Ovary (tissue), 9 donors: Measurements from ENCODE around the gene AMER2. TPM values are rescaled to one million over a fixed set of nuclear protein-coding genes. Genes with fewer than 3 reads are reported as not detected.
"Not testable (repeated sequence)": the region's sequence is repeated elsewhere in the genome, so short reads cannot be mapped to it uniquely, and the experiment has no call there.

Experiments
- DNase-seq, 5 donors: peaks; one replicate each; pipeline ENCODE4 v3.0.0-alpha.2; 2019 to 2020
- H3K27ac ChIP-seq, 2 donors: fragments of 200-600 bp; one replicate each; pipeline versions ENCODE4 v1.5.1 to v1.8.0; 2019 to 2022
- H3K27me3 ChIP-seq: fragments of 200-600 bp; one replicate; pipeline ENCODE4 v1.8.0; 2022
- H3K36me3 ChIP-seq: fragments of 200-600 bp; sonication (generic); one replicate; pipeline ENCODE4 v1.5.1; 2019
- H3K4me1 ChIP-seq: one replicate; pipeline ENCODE4 v1.8.1; 2013; ENCODE audit warnings: mild to moderate bottlenecking, moderate library complexity; ENCODE audit not compliant: insufficient read depth
- H3K4me3 ChIP-seq: fragments of 200-600 bp; sonication (generic); one replicate; pipeline ENCODE4 v1.5.1; 2017
- H3K9me3 ChIP-seq, 2 donors: fragments of 200-600 bp in 1 of 2; sonication (generic) in 1 of 2; one replicate each; pipeline versions ENCODE4 v1.5.1 to v1.8.1; 2013 to 2019; ENCODE audit warnings: mild to moderate bottlenecking in 1 of 2, moderate library complexity in 1 of 2
- CTCF ChIP-seq, 3 donors: fragments of 450-650 bp in 2 of 3; fragments of 200-600 bp in 1 of 3; IDR thresholded peaks; one replicate each; pipeline versions ENCODE4 v1.5.1 to v1.8.0; 2016 to 2022; ENCODE audit warnings: antibody characterized with exemption in 3 of 3, mild to moderate bottlenecking in 1 of 3
- EP300 ChIP-seq: sonication (generic); formaldehyde crosslinking; IDR thresholded peaks from one replicate; pipeline ENCODE4 v1.6.1; 2017; ENCODE audit warnings: antibody characterized with exemption
- POLR2A ChIP-seq: fragments of 450-650 bp; IDR thresholded peaks from one replicate; pipeline ENCODE4 v1.6.1; 2017; ENCODE audit warnings: antibody characterized with exemption, mild to moderate bottlenecking, moderate library complexity
- WGBS, 3 donors: extraction: QIAGEN DNeasy Blood & Tissue Kit in 1 of 3; methylation state at CpG; one replicate each; pipeline versions ENCODE4 v1.1.5 to v1.1.7; 2013 to 2017; 5-methylcytosine and 5-hydroxymethylcytosine counted together
- intact Hi-C, 4 donors: fragments of 100-400 bp; cut with DNase I; formaldehyde crosslinking; loops; one replicate each; pipeline versions ENCODE4 v1.11.0 to v1.15.1; 2022 to 2023
- polyA plus RNA-seq, 2 donors: library from polyadenylated mRNA; stranded (reverse); fragments of 200-250 nt in 1 of 2; fragments of 350-450 nt in 1 of 2; fragmentation: Illumina TruSeq in 1 of 2; extraction: RNeasy Lipid Tissue Mini Kit (QIAGEN cat#74804) in 1 of 2; gene quantifications; one replicate each; pipeline ENCODE4 v1.2.3, GENCODE V29; 2013 to 2014
- total RNA-seq, 7 donors: library from RNA; depleted of rRNA in 2 of 7; stranded (reverse); fragments of >200 nt in 2 of 7; fragmentation: NEBNext Ultra II Directional in 3 of 7; extraction: Animal tissue kit (Norgen Biotek cat#: 25700) in 3 of 7; gene quantifications; one replicate each; pipeline versions ENCODE4 v1.1.0 to v1.2.4, GENCODE V29; 2016 to 2023
- donor health status: DM: no; HTN: no; CAD: no; lungs with moderate emphysema.
- donor health status: DM: no; HTN: no; CAD: no.
- donor health status: Bipolar disorder and iron deficiency.
- donor health status: DM: yes; HTN: yes; CAD: no.
- donor health status: DM: no; HTN: no; CAD: no.
- donor health status: DM: yes; HTN: yes; CAD: no.

The AMER2 gene
- total and polyA plus RNA-seq, 9 donors = under 0.01 to 0.05 (median 0.04) TPM; not detected in 5

GRCh38 chr13:25169356-25169755, 2.7 kb downstream of the AMER2 start:
- no peak for DNase-seq
- intact Hi-C loops = no loop called here

GRCh38 chr13:25168790-25169189, 3.3 kb downstream of the AMER2 start:
- Histone ChIP-seq H3K36me3 (no peaks in the 10 kb centered on the region), H3K4me3 (no peak overlapping the region), H3K27ac (no peak overlapping the region), H3K27me3 (no peaks in the 10 kb centered on the region), H3K9me3 (no peaks in the 10 kb centered on the region), H3K4me1 (no peaks in the 10 kb centered on the region)
- WGBS, 3 donors = 24 to 33% (median 30%) methylated on average over 3 of the region's 3 CpGs
- intact Hi-C loops = no loop called here
- no peak for DNase-seq
- TF ChIP-seq CTCF (IDR thresholded peaks at IDR 0.05) (no peak), EP300 (no peak), POLR2A (no peak)

More at GRCh38 chr13:25169356-25169755, 2.7 kb downstream of the AMER2 start:
- no peaks in the 10 kb centered on the region for H3K36me3 ChIP-seq
- H3K9me3 ChIP-seq = no peaks in the 10 kb centered on the region
- TF ChIP-seq POLR2A (no peak), CTCF (IDR thresholded peaks at IDR 0.05) (no peak), EP300 (no peak)
- H3K4me1 ChIP-seq = no peaks in the 10 kb centered on the region
- H3K4me3 ChIP-seq = no peak overlapping the region
- no peaks in the 10 kb centered on the region for H3K27me3 ChIP-seq
- no peak overlapping the region for H3K27ac ChIP-seq
- 48 to 54% (median 53%) methylated on average over 12 of the region's 12 CpGs for WGBS, 3 donors

GRCh38 chr13:25167382-25168174, 4.5 kb downstream of the AMER2 start:
- Histone ChIP-seq H3K27ac (no peak overlapping the region), H3K4me3 (no peak overlapping the region), H3K4me1 (no peaks in the 10 kb centered on the region), H3K9me3 (no peaks in the 10 kb centered on the region), H3K27me3 (no peaks in the 10 kb centered on the region), H3K36me3 (no peaks in the 10 kb centered on the region)
- TF ChIP-seq POLR2A (no peak), CTCF (IDR thresholded peaks at IDR 0.05) (no peak), EP300 (no peak)
- 78 to 85% (median 82%) methylated on average over 3 of the region's 3 CpGs for WGBS, 3 donors
- intact Hi-C loops = no loop called here
- DNase-seq = no peak

- no peaks in the 10 kb centered on the region for H3K9me3 ChIP-seq
- H3K4me1 ChIP-seq = no peaks in the 10 kb centered on the region
- no peaks in the 10 kb centered on the region for H3K27me3 ChIP-seq
- WGBS, 3 donors = 81 to 88% (median 84%) methylated on average over 3 of the region's 3 CpGs
- TF ChIP-seq EP300 = no peak
- no peaks in the 10 kb centered on the region for H3K36me3 ChIP-seq
- H3K4me3 ChIP-seq = no peak overlapping the region
- DNase-seq = no peak
- H3K27ac ChIP-seq = no peak overlapping the region
- intact Hi-C loops = no loop called here
Observed at GRCh38 chr13:25166306-25166705, 5.8 kb downstream of the AMER2 start.

- H3K9me3 ChIP-seq = no peaks in the 10 kb centered on the region
- H3K27ac ChIP-seq = no peak overlapping the region
- H3K4me3 ChIP-seq = no peak overlapping the region
- H3K36me3 ChIP-seq = no peaks in the 10 kb centered on the region
- no peaks in the 10 kb centered on the region for H3K4me1 ChIP-seq
- TF ChIP-seq POLR2A = no peak
- no peak for TF ChIP-seq CTCF (IDR thresholded peaks at IDR 0.05)
- TF ChIP-seq EP300 = no peak
- WGBS, 3 donors = 80 to 86% (median 84%) methylated on average over 6 of the region's 6 CpGs
- DNase-seq = no peak
- no peaks in the 10 kb centered on the region for H3K27me3 ChIP-seq
- intact Hi-C loops = no loop called here
Observed at GRCh38 chr13:25165663-25166062, 6.4 kb downstream of the AMER2 start.

GRCh38 chr13:25165163-25165562, 6.9 kb downstream of the AMER2 start:
- H3K4me3 ChIP-seq, intact Hi-C loops, H3K27me3 ChIP-seq, DNase-seq, H3K9me3 ChIP-seq, H3K27ac ChIP-seq, H3K4me1 ChIP-seq, H3K36me3 ChIP-seq: not testable (repeated sequence)
- 47 to 56% (median 47%) methylated on average over 5 of the region's 5 CpGs for WGBS, 3 donors
